Measurements from ENCODE around the gene BEND5.

DNA sequence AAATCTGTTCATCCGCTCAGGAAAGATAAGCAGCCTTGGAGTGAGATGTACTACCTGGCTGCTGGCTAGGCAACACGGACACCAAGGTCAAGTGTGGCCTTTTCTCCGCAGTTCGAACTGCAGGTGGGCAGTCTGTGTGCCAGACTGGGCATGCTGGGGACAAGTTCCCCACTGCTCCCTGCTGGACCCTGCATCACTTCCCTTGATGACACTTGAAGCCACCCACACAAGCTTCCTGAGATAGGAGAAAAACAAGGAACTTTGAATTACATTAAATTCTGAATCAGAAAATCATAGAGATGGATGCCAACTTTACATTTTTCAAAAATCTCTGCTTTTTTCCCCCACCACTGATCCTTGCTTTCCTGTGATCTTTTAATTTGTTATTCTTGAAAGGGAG is 38.3 kb downstream of the BEND5 start:
- TF ChIP-seq CTCF (conservative IDR thresholded peaks at IDR 0.05 in 1 of 2, IDR thresholded peaks at IDR 0.05 in 1 of 2; ENCODE audit: low read depth in 1 of 2, low read length in 2 of 2) (no peak), EZH2 (IDR thresholded peaks at IDR 0.05; ENCODE audit: low read length, missing control alignments) (no peak)

Data from fibroblast of lung (primary cell).